ENCODE data around the gene PTPRT.

- TF ChIP-seq EP300 (IDR thresholded peaks at IDR 0.05; ENCODE audit: low read depth), result no peak
- TF ChIP-seq, protein P1, sequence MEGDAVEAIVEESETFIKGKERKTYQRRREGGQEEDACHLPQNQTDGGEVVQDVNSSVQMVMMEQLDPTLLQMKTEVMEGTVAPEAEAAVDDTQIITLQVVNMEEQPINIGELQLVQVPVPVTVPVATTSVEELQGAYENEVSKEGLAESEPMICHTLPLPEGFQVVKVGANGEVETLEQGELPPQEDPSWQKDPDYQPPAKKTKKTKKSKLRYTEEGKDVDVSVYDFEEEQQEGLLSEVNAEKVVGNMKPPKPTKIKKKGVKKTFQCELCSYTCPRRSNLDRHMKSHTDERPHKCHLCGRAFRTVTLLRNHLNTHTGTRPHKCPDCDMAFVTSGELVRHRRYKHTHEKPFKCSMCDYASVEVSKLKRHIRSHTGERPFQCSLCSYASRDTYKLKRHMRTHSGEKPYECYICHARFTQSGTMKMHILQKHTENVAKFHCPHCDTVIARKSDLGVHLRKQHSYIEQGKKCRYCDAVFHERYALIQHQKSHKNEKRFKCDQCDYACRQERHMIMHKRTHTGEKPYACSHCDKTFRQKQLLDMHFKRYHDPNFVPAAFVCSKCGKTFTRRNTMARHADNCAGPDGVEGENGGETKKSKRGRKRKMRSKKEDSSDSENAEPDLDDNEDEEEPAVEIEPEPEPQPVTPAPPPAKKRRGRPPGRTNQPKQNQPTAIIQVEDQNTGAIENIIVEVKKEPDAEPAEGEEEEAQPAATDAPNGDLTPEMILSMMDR (IDR thresholded peaks at IDR 0.05), result no peak
Observed at GRCh38 chr20:42598581-42598980, 591.1 kb downstream of the PTPRT start.

Measured in transverse colon (tissue), 3 donors.